ENCODE data around the gene GLI2. TPM values are rescaled to one million over a fixed set of nuclear protein-coding genes. Genes with fewer than 3 reads are reported as not detected.

GLI2 gene
- total RNA-seq, 2 experiments from 2014 or later, result not detected

- H3K9me2 ChIP-seq (ENCODE audit: insufficient read depth, low read length), result no peaks in the 10 kb centered on the region
- BruUV-seq (replicated peaks), result no TSS peak
- no peak for TF ChIP-seq CTCF (conservative IDR thresholded peaks at IDR 0.05; ENCODE audit: low read length)
- no peak for TF ChIP-seq EZH2phosphoT487 (IDR thresholded peaks at IDR 0.05; ENCODE audit: borderline replicate concordance, low read depth, low read length)
Measured at GRCh38 chr2:120719491-120719890, 16.2 kb upstream of the GLI2 start.

GRCh38 chr2:120720231-120720630 lies 15.4 kb upstream of the GLI2 start:
- Histone ChIP-seq H3K27ac (ENCODE audit: low read depth, low read length, poor library complexity, severe bottlenecking) (no peak overlapping the region), H3K9me3 (ENCODE audit: low read length) (no peaks in the 10 kb centered on the region), H3K9me2 (ENCODE audit: insufficient read depth, low read length) (no peaks in the 10 kb centered on the region), H3K79me2 (ENCODE audit: insufficient read depth, low read depth, low read length) (no peaks in the 10 kb centered on the region), H4K20me1 (ENCODE audit: insufficient read depth, low read length) (no peaks in the 10 kb centered on the region), H3K4me3 (ENCODE audit: low read depth, low read length, poor library complexity, severe bottlenecking) (no peak overlapping the region), H3K36me3 (ENCODE audit: insufficient read depth, low read length) (no peaks in the 10 kb centered on the region), H2AFZ (ENCODE audit: low read length) (no peak overlapping the region), H3K4me2 (ENCODE audit: low read length) (no peak overlapping the region), H3K4me1 (ENCODE audit: insufficient read depth, low read length, poor library complexity, severe bottlenecking) (no peaks in the 10 kb centered on the region)
- TF ChIP-seq CTCF (conservative IDR thresholded peaks at IDR 0.05; ENCODE audit: low read length), result no peak
- TF ChIP-seq EZH2phosphoT487 (IDR thresholded peaks at IDR 0.05; ENCODE audit: borderline replicate concordance, low read depth, low read length), result no peak
- DNase-seq (ENCODE audit: low spot score), result no peak
- BruUV-seq (replicated peaks), result no TSS peak
- POLR2A ChIA-PET, result no interaction called here
- intact Hi-C loops (cut with micrococcal nuclease; ENCODE audit: unreplicated experiment), result no loop called here
- CTCF ChIA-PET (ENCODE audit: unreplicated experiment), result no interaction called here

More at GRCh38 chr2:120719491-120719890, 16.2 kb upstream of the GLI2 start:
- H3K79me2 ChIP-seq (ENCODE audit: insufficient read depth, low read depth, low read length), result no peaks in the 10 kb centered on the region
- no peaks in the 10 kb centered on the region for H3K36me3 ChIP-seq (ENCODE audit: insufficient read depth, low read length)
- DNase-seq (ENCODE audit: low spot score), result no peak
- POLR2A ChIA-PET, result no interaction called here
- no peak overlapping the region for H3K4me3 ChIP-seq (ENCODE audit: low read depth, low read length, poor library complexity, severe bottlenecking)
- no peaks in the 10 kb centered on the region for H3K4me1 ChIP-seq (ENCODE audit: insufficient read depth, low read length, poor library complexity, severe bottlenecking)
- no peak overlapping the region for H2AFZ ChIP-seq (ENCODE audit: low read length)
- H3K4me2 ChIP-seq (ENCODE audit: low read length), result no peak overlapping the region
- H3K9me3 ChIP-seq (ENCODE audit: low read length), result no peaks in the 10 kb centered on the region
- H3K27ac ChIP-seq (ENCODE audit: low read depth, low read length, poor library complexity, severe bottlenecking), result no peak overlapping the region
- CTCF ChIA-PET (ENCODE audit: unreplicated experiment), result no interaction called here
- no peaks in the 10 kb centered on the region for H4K20me1 ChIP-seq (ENCODE audit: insufficient read depth, low read length)
- intact Hi-C loops (cut with micrococcal nuclease; ENCODE audit: unreplicated experiment), result no loop called here

GRCh38 chr2:120720746-120721375 lies 14.8 kb upstream of the GLI2 start:
- Histone ChIP-seq H3K4me3 (ENCODE audit: low read depth, low read length, poor library complexity, severe bottlenecking) (no peak overlapping the region), H3K4me1 (ENCODE audit: insufficient read depth, low read length, poor library complexity, severe bottlenecking) (no peaks in the 10 kb centered on the region), H3K9me3 (ENCODE audit: low read length) (no peaks in the 10 kb centered on the region), H3K36me3 (ENCODE audit: insufficient read depth, low read length) (no peaks in the 10 kb centered on the region), H4K20me1 (ENCODE audit: insufficient read depth, low read length) (no peaks in the 10 kb centered on the region), H3K9me2 (ENCODE audit: insufficient read depth, low read length) (no peaks in the 10 kb centered on the region), H3K79me2 (ENCODE audit: insufficient read depth, low read depth, low read length) (no peaks in the 10 kb centered on the region), H2AFZ (ENCODE audit: low read length) (no peak overlapping the region), H3K27ac (ENCODE audit: low read depth, low read length, poor library complexity, severe bottlenecking) (no peak overlapping the region), H3K4me2 (ENCODE audit: low read length) (no peak overlapping the region)
- DNase-seq (ENCODE audit: low spot score), result no peak
- intact Hi-C loops (cut with micrococcal nuclease; ENCODE audit: unreplicated experiment), result no loop called here
- POLR2A ChIA-PET, result no interaction called here
- CTCF ChIA-PET (ENCODE audit: unreplicated experiment), result no interaction called here
- BruUV-seq (replicated peaks), result no TSS peak
- no peak for TF ChIP-seq CTCF (conservative IDR thresholded peaks at IDR 0.05; ENCODE audit: low read length)
